ENCODE measurements around the gene ZSWIM5. TPM values are rescaled to one million over a fixed set of nuclear protein-coding genes. Genes with fewer than 3 reads are reported as not detected.

Gene ZSWIM5
- total RNA-seq, 1 donor from 2014 or later: 13.2 TPM

GRCh38 chr1:45035631-45036301, 170.6 kb downstream of the ZSWIM5 start:
- Mint-ChIP-seq H3K9me3 (no peaks in the 10 kb centered on the region), H3K27me3 (ENCODE audit: low read depth) (no peaks in the 10 kb centered on the region), H3K4me3 (no peak overlapping the region), H3K4me1 (no peaks in the 10 kb centered on the region), H3K27ac (ENCODE audit: unreplicated experiment) (peak overlapping the region; percentile 37), H3K36me3 (ENCODE audit: low read depth) (peaks cover 5% of the 10 kb centered on the region)
- no peak for TF ChIP-seq CTCF (conservative IDR thresholded peaks at IDR 0.05)
- no peak for DNase-seq (ENCODE audit: low read depth, low spot score)

- H3K27ac Mint-ChIP-seq (ENCODE audit: unreplicated experiment): no peak overlapping the region
Observed at GRCh38 chr1:45033356-45033755, 173.0 kb downstream of the ZSWIM5 start.

GRCh38 chr1:45032837-45033236, 173.6 kb downstream of the ZSWIM5 start:
- Mint-ChIP-seq H3K27ac (ENCODE audit: unreplicated experiment) (no peak overlapping the region), H3K36me3 (ENCODE audit: low read depth) (peaks cover 5% of the 10 kb centered on the region), H3K27me3 (ENCODE audit: low read depth) (no peaks in the 10 kb centered on the region), H3K9me3 (no peaks in the 10 kb centered on the region), H3K4me1 (no peaks in the 10 kb centered on the region), H3K4me3 (no peak overlapping the region)
- DNase-seq (ENCODE audit: low read depth, low spot score): no peak
- TF ChIP-seq CTCF (conservative IDR thresholded peaks at IDR 0.05): no peak

More at GRCh38 chr1:45033356-45033755, 173.0 kb downstream of the ZSWIM5 start:
- H3K4me1 Mint-ChIP-seq: no peaks in the 10 kb centered on the region
- H3K36me3 Mint-ChIP-seq (ENCODE audit: low read depth): peaks cover 5% of the 10 kb centered on the region
- DNase-seq (ENCODE audit: low read depth, low spot score): no peak
- H3K4me3 Mint-ChIP-seq: no peak overlapping the region
- no peak for TF ChIP-seq CTCF (conservative IDR thresholded peaks at IDR 0.05)
- no peaks in the 10 kb centered on the region for H3K9me3 Mint-ChIP-seq
- H3K27me3 Mint-ChIP-seq (ENCODE audit: low read depth): no peaks in the 10 kb centered on the region

GRCh38 chr1:45026446-45026845, 180.0 kb downstream of the ZSWIM5 start:
- Mint-ChIP-seq H3K27ac (ENCODE audit: unreplicated experiment) (no peak overlapping the region), H3K27me3 (ENCODE audit: low read depth) (no peaks in the 10 kb centered on the region), H3K9me3 (no peaks in the 10 kb centered on the region), H3K4me3 (no peak overlapping the region), H3K4me1 (no peaks in the 10 kb centered on the region), H3K36me3 (ENCODE audit: low read depth) (peaks cover 7% of the 10 kb centered on the region)
- no peak for TF ChIP-seq CTCF (conservative IDR thresholded peaks at IDR 0.05)
- DNase-seq (ENCODE audit: low read depth, low spot score): no peak

- Mint-ChIP-seq H3K4me1 (no peaks in the 10 kb centered on the region), H3K27ac (ENCODE audit: unreplicated experiment) (no peak overlapping the region)
- no peak for TF ChIP-seq CTCF (conservative IDR thresholded peaks at IDR 0.05)
Observed at GRCh38 chr1:45023663-45024062, 182.7 kb downstream of the ZSWIM5 start.

More at GRCh38 chr1:45023663-45024062, 182.7 kb downstream of the ZSWIM5 start:
- peaks cover 7% of the 10 kb centered on the region for H3K36me3 Mint-ChIP-seq (ENCODE audit: low read depth)
- DNase-seq (ENCODE audit: low read depth, low spot score): no peak
- H3K9me3 Mint-ChIP-seq: no peaks in the 10 kb centered on the region
- H3K4me3 Mint-ChIP-seq: no peak overlapping the region
- no peaks in the 10 kb centered on the region for H3K27me3 Mint-ChIP-seq (ENCODE audit: low read depth)

Measured in neural crest cell (in vitro differentiated cells).